K562 (cell line): Measurements from ENCODE around the gene PNPLA7. TPM values are rescaled to one million over a fixed set of nuclear protein-coding genes. Genes with fewer than 3 reads are reported as not detected.

Experiments
- MCM5 ChIP-seq: fragments of 450-650 bp; IDR thresholded peaks from 2 replicates; pipeline ENCODE4 v1.6.1; 2016; ENCODE audit warnings: low read depth
- ZKSCAN1 ChIP-seq: fragments of 150-350 bp; IDR thresholded peaks from 2 replicates; pipeline ENCODE4 v1.6.1; 2016; ENCODE audit warnings: low read depth, low read length
- ZNF24 ChIP-seq: fragments of 450-650 bp; IDR thresholded peaks from 2 replicates; pipeline ENCODE4 v1.6.1; 2016
- ZNF263 ChIP-seq: sonication (generic); formaldehyde crosslinking; IDR thresholded peaks from 2 replicates; pipeline ENCODE4 v1.8.0; 2022; ENCODE audit warnings: mild to moderate bottlenecking, missing genetic modification reagents, borderline replicate concordance
- polyA plus RNA-seq, 8 experiments: library from polyadenylated mRNA; depleted of rRNA in 4 of 8; stranded (reverse) in 5 of 8; unstranded in 3 of 8; fragments of >200 nt; fragmentation: Nextera tagmentation in 2 of 8; fragmentation: Illumina TruSeq in 1 of 8; extraction: Ambion mirVana in 2 of 8; extraction: Trizol in 1 of 8; gene quantifications; 2 replicates each; pipeline versions ENCODE4 v1.2.1 to v1.2.3, GENCODE V29; 2011 to 2014; ENCODE audit warnings: inconsistent platforms in 1 of 8, missing spikeins in 1 of 8
- total RNA-seq, 7 experiments: library from RNA; depleted of rRNA in 6 of 7; stranded (reverse); fragments of >200 nt in 6 of 7; fragmentation: Illumina TruSeq in 2 of 7; extraction: Trizol in 2 of 7; gene quantifications; 2 replicates each; pipeline versions ENCODE4 v1.2.1 to v1.2.3, GENCODE V29; 2011 to 2021; ENCODE audit warnings: low replicate concordance in 1 of 7
- TF ChIP-seq, protein P1 (sequence below): fragments of 450-650 bp; IDR thresholded peaks from 2 replicates; pipeline ENCODE4 v1.6.1; 2018; ENCODE audit not compliant: partially characterized antibody
- TF ChIP-seq, protein P2 (sequence below), 2 experiments: IDR thresholded peaks; 2 replicates each; pipeline ENCODE4 v1.6.1; 2012; ENCODE audit warnings: improper control_type of control experiment in 2 of 2, low read depth in 2 of 2, low read length in 2 of 2, borderline replicate concordance in 1 of 2

Gene PNPLA7
- total and polyA plus RNA-seq, 9 of the 15 experiments (the other 6 are each of a cell fraction or from before 2014, with no cell fraction given): 0.01 to 0.85 (median 0.19) TPM; not detected in 1

DNA sequence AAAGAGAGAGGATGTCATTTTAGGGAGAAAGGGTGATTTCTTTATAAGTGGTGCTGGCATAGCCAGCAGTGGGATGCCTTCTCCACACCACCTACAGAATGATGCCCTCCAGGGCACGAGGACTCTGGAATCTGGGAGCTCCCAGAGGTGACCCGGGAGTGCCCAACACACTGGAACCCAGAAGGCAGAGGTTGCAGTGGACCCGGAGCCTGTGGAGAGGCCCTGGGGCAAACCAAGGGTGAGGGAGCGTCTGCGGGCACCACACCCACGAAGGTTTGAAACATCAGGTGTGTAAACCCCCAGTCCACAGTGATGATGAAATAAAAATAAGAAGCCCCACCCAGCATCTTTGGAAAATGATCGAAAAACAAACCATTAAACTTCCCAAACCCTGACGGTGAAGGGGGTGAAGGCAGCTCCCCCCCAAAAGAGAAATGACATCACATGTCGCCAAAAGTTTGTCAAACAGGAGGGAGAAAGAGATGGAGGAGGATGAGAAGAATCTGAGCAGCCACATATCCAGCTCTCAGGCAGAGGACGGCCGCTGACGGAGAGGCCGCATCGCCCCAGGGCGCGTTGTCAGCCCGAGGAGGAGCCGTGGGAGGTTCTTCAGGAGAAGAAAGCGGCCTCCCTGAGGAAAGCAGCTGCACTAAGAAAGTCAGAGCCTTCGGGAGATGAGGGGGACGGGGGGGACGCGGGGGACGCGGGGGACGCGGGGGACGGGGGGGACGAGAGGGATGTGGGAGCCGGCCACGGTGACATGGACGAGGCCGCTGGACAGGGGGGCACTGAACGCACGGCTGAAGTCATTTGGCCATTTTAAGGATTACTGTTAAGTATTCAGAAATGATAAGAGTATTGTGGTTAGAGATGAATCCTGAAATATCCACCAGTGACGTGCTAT is 47.9 kb downstream of the PNPLA7 start (continued):
- TF ChIP-seq, protein P1, sequence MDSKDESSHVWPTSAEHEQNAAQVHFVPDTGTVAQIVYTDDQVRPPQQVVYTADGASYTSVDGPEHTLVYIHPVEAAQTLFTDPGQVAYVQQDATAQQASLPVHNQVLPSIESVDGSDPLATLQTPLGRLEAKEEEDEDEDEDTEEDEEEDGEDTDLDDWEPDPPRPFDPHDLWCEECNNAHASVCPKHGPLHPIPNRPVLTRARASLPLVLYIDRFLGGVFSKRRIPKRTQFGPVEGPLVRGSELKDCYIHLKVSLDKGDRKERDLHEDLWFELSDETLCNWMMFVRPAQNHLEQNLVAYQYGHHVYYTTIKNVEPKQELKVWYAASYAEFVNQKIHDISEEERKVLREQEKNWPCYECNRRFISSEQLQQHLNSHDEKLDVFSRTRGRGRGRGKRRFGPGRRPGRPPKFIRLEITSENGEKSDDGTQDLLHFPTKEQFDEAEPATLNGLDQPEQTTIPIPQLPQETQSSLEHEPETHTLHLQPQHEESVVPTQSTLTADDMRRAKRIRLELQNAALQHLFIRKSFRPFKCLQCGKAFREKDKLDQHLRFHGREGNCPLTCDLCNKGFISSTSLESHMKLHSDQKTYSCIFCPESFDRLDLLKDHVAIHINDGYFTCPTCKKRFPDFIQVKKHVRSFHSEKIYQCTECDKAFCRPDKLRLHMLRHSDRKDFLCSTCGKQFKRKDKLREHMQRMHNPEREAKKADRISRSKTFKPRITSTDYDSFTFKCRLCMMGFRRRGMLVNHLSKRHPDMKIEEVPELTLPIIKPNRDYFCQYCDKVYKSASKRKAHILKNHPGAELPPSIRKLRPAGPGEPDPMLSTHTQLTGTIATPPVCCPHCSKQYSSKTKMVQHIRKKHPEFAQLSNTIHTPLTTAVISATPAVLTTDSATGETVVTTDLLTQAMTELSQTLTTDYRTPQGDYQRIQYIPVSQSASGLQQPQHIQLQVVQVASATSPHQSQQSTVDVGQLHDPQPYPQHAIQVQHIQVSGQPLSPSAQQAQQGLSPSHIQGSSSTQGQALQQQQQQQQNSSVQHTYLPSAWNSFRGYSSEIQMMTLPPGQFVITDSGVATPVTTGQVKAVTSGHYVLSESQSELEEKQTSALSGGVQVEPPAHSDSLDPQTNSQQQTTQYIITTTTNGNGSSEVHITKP: peak; percentile 74
- TF ChIP-seq MCM5 (no peak), ZNF24 (no peak), ZKSCAN1 (no peak), ZNF263 (CRISPR knock-in tag) (peak; percentile 67; the same call in 1 of the 2 replicates)
- TF ChIP-seq, protein P2, sequence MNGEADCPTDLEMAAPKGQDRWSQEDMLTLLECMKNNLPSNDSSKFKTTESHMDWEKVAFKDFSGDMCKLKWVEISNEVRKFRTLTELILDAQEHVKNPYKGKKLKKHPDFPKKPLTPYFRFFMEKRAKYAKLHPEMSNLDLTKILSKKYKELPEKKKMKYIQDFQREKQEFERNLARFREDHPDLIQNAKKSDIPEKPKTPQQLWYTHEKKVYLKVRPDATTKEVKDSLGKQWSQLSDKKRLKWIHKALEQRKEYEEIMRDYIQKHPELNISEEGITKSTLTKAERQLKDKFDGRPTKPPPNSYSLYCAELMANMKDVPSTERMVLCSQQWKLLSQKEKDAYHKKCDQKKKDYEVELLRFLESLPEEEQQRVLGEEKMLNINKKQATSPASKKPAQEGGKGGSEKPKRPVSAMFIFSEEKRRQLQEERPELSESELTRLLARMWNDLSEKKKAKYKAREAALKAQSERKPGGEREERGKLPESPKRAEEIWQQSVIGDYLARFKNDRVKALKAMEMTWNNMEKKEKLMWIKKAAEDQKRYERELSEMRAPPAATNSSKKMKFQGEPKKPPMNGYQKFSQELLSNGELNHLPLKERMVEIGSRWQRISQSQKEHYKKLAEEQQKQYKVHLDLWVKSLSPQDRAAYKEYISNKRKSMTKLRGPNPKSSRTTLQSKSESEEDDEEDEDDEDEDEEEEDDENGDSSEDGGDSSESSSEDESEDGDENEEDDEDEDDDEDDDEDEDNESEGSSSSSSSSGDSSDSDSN (IDR thresholded peaks at IDR 0.05; ENCODE audit: borderline replicate concordance in 1 of 2, low read depth in 2 of 2, low read length in 2 of 2): peak; percentile 38 to 64; a peak in 1 of 4 replicates
- TF ChIP-seq, all 486 proteins: peak for 9
